GM21825 (cell line): ENCODE measurements around the gene TMPRSS7.

Experiments
- ATAC-seq: cut with Tn5 transposase; IDR thresholded peaks from one replicate; pipeline ENCODE4 v1.9.1; 2021; ENCODE audit warnings: mild to moderate bottlenecking, moderate library complexity; ENCODE audit not compliant: unreplicated experiment

TMPRSS7 gene

GRCh38 chr3:112034436-112034835 is at the start of gene TMPRSS7:
TMPRSS7 (plus strand) TSS chr3:112034736; CDS start chr3:112034846, 110 bp downstream.
- no peak for ATAC-seq

GRCh38 chr3:111986800-111987199 is 47.7 kb upstream of the TMPRSS7 start:
- ATAC-seq, result no peak

DNA sequence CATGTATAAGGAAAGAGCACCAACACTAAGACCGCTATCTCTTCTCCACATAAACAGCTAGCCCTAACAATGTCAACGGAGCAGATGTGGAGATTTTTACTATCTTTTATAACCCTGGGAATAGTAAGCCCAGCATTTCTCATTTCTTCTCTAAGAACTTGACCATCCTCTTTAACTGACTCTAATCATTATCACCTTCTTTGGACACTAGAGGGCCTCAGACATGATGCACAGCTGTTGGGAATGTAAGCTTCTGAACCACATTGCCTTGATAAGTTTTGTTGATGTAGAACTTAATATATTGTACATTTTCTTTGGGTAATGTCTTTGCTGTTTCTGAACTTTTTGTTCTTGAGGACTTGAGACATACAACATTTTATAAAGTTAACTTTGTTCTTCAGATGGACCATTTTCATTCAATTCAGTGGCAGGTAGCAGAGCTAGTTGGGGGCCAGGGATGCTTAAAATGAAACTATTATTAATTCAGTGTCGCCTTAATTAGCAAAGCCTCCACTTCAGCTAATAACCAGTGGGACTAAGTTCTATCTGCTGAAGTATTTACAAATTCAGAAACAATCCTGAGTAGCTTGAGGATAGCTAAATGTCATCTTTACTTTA is 45.4 kb upstream of the TMPRSS7 start:
- peak; percentile 84 for ATAC-seq

GRCh38 chr3:111993038-111993437 is 41.5 kb upstream of the TMPRSS7 start:
- ATAC-seq, result no peak

DNA sequence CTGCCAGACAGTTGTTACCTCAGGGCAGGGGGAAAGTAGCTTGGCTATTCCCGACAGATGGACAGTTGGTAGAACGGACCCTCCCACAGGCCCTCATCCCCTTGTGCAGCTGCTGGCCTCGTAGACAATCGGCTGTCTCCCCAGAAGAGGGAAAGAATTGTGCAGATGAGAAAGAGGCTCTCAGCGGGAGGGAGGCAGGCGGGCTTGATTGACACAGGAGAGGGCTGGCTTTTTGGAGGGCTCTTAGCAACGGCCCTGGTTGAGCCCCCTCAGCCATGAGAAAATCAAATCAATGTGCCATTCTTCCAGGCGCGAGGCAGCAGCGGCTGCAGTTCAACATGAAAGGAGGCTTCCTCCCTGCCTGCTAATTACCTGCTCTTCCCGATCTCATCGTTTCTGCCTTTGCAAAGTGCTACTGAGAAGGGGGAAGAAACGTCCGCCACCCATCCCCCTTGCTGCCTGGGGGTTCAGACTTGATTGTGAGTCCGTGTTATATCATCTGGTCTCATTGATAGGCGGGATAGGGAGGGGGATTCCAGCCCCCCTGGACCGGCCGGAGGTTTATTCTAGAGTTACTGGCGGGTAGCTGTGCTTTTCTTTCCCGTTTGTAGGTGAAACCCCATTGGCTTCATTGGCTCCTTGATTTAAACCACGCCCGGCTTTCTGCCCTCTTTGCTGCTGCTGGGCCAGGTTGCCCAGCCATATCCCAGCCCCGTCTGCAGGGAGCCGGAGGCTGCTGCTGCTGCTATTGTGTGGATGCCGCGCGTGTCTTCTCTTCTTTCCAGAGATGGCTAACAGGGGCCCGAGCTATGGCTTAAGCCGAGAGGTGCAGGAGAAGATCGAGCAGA is 35.7 kb upstream of the TMPRSS7 start, which contains the start of gene TAGLN3:
TSS of gene TAGLN3 (plus strand) at position 287 of the 848 bp plus-strand sequence. CDS start at position 788, 501 bp downstream.
- ATAC-seq, result no peak

DNA sequence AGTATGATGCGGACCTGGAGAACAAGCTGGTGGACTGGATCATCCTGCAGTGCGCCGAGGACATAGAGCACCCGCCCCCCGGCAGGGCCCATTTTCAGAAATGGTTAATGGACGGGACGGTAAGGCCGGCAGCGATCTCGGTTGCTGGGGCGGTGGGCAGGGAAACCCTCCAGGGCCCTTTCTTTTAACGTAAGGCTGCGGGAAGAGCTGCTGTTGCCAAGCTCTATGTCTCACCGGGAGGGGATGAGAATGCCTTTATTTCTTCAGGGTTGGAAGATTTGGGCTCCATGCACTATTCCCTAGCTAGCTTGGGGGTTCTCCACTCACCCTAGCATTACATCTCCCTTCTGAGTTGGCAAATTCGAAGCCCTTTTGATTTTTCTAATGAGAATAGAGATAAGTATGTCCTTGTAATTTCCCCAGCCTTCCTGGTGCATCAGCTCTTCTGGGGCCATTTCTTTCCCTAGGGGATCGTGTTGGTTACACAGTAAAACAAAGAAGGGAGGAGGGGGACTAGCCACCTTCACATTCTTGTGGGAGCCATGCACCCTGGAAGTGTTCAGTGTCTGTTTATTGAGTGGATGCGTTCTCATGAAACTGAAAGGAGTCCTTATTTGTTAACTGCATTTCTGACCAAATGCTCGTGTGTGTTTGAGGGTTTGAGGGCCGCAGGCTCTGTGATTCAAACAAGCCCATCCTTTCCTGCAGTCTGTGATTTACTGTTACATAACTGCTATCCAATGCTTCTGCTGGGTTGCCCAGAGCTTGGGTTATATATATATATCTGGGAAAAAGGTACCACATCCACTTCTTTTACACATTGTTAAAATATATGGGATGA is 34.8 kb upstream of the TMPRSS7 start:
- no peak for ATAC-seq

DNA sequence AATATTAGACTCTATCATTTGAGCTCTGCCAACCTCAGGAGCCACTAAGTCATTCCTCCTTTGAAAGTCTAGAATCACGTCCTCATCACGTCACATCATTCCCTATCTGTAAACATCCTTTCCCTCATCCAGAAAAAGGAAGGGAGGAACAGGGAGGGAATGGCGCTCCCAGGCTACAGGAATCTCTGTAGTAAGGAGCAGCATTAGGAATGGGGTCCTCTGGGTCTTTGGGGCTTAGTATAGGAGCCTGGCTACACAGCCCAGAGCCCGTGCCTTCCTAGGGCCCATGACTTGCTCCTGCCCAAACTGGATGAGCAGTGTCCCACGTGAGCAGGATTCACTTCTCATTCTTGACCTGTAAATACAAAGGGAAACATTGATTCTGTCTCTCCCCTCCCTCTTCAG is 34.2 kb upstream of the TMPRSS7 start:
- ATAC-seq, result no peak

DNA sequence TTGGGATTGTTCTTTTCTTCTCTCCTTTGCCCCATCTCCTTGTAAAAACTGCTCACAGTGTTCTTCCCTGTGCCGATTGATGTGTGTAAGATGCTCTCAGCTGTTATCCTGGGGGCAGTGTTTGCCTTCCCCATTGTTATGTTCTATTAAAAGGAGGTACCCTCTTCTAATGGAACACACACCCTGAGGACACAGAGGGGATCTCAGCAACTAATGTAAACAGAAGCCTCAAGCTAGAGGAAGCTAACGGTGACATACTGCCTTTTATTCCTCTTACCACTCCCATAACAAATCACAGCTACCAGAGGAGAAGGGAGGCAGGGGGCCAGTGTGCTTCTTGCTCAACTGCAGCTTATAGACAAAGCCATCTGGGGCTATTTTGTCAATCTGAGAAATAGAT is 33.6 kb upstream of the TMPRSS7 start:
- ATAC-seq, result no peak

- ATAC-seq, result no peak
Measured at GRCh38 chr3:112001526-112001925, 33.0 kb upstream of the TMPRSS7 start.

DNA sequence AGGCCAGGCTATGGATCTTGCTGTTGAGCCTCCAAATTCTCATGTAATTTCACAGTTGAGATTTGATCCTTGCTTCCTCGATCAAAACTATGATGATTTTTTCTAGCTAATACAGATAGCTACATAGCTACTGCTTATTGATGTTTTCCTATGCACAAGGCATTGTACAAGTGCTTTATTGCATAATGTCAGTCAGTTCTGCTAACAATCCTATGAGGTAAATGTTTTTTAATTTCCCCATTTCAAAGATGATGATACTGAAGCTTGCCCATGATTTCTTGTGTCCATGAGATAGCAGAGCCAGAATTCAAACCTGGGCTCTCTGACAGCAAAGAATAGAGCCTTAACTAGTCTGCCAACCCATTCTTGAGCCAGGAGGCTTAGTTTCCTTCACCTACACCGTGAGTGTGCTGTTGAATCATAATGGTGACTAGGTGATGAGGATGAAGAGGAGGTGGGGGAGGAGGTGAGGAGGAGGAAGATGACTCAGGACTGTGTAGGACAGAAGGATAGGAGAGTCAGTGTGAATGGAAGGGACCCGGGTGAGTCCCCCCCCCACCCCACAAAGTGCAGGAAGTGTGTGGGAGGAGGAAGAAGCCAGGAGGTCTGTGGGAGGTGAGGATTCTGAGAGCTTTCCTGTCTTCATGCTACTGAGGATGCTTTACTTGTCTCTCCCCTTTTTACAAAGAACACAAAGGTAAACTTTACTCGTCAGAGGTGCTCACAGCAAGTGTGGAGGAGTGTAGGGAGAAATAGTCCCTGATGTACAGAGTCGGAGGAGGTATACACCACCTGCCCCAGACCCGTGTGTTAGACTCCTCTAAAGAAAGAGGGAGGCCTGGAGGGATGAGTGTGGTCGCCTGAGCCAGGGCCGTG is 32.2 kb upstream of the TMPRSS7 start:
- no peak for ATAC-seq

GRCh38 chr3:112003321-112004080 is 31.0 kb upstream of the TMPRSS7 start:
- no peak for ATAC-seq

- ATAC-seq, result no peak
Measured at GRCh38 chr3:112004187-112004586, 30.3 kb upstream of the TMPRSS7 start.

DNA sequence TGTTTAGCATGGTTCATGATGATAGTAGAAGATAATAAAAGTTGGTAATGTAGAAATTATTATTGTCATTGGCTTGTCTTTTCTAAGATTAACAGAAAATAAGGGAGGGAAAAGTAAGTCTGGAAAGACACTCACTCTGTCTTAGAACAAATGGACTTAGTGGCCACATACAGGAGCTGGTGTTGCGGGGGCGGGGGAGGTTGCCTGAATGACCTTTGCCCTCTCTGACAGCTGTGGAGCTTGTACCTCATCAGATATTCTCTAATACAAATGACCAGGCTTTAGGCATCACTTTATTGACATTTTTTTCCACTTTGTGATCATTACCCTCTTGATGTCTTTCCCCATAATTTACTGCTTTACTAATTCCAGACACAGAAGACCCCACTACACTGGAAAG is 29.9 kb upstream of the TMPRSS7 start:
- ATAC-seq, result no peak

DNA sequence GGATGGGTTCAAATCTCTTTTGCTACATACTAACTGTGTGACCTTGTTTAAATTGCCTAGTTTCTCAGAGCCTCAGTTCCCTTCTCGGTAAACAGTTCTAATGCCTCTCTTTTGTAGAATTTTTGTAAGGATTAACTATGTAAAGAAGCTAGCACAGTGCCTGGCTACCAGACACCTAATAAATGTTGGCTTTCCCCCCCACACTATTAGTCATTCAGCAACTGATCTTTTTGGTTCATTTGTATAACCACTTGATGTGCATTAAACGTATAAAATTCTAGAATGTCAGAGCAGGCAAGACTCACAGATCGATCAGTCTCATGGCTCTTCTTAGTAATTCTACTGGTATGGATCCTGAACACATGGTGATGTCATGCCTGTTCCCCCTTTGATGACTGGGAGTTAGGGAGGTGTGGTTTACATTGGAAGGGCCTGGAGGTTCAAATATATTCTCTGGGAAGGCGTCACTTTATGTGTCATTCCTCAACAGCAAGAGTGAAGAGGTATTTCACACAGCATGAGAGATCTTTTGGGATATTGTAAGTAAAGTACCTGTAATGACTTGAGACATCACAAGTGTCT is 29.4 kb upstream of the TMPRSS7 start:
- ATAC-seq, result no peak

GRCh38 chr3:112007633-112008032 is 26.9 kb upstream of the TMPRSS7 start:
- no peak for ATAC-seq

DNA sequence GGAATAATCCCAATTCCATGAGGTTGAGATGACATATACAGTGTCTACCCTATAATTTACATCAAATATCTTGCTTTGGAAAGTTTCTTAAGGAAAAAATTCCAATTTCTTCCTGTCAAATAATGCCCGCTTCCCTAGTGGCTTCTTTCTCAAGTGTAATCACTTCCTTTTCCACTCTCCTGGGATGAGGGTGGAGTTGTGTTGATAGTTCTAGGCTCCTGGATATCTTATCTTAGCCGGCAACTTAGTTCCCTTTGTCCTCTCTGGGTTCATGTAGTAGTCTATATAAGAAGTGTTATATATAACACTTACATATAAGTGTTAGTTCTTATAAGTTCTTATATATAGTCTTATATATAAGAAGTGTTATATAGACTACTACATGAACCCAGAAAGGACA is 24.9 kb upstream of the TMPRSS7 start:
- ATAC-seq, result no peak

DNA sequence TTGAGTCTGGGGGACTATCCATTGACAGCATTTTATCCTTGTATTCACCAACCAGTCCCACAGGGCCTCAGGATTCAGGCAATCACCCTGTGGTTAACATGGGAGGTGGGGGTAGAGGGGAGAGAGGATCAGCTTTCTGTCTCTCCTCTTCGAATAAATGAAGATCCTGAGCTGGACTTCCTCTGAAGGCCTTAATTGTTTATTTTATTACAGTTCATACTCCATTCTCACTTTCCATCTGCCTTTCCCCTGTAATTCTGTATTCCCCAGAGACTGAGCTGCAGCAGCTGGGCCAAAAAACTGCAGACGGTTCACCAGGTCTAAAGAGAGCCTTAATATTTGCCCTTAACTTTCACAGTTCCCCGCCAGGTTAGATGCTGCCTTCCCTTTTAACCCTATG is 23.9 kb upstream of the TMPRSS7 start:
- ATAC-seq, result no peak

GRCh38 chr3:112011376-112011940 is 23.1 kb upstream of the TMPRSS7 start:
- no peak for ATAC-seq
